Measurements from ENCODE around the gene CD37. TPM values are rescaled to one million over a fixed set of nuclear protein-coding genes. Genes with fewer than 3 reads are reported as not detected.

Gene CD37
- total RNA-seq, 6 experiments from 2014 or later = 1.1 to 5.0 (median 3.5) TPM

GRCh38 chr19:49359851-49360820, 24.9 kb downstream of the CD37 start:
- Histone ChIP-seq H3K36me3 (no peaks in the 10 kb centered on the region), H3K27me3 (no peaks in the 10 kb centered on the region), H3K9me3 (no peaks in the 10 kb centered on the region), H3K4me1 (peaks cover 0 to 8% (median 3%) of the 10 kb centered on the region in 4 donors), H3K4me3 (no peak overlapping the region), H3K27ac (no peak overlapping the region)
- no peak for ATAC-seq
- no peak for TF ChIP-seq POLR2A (IDR thresholded peaks at IDR 0.05)
- TF ChIP-seq, protein P1, sequence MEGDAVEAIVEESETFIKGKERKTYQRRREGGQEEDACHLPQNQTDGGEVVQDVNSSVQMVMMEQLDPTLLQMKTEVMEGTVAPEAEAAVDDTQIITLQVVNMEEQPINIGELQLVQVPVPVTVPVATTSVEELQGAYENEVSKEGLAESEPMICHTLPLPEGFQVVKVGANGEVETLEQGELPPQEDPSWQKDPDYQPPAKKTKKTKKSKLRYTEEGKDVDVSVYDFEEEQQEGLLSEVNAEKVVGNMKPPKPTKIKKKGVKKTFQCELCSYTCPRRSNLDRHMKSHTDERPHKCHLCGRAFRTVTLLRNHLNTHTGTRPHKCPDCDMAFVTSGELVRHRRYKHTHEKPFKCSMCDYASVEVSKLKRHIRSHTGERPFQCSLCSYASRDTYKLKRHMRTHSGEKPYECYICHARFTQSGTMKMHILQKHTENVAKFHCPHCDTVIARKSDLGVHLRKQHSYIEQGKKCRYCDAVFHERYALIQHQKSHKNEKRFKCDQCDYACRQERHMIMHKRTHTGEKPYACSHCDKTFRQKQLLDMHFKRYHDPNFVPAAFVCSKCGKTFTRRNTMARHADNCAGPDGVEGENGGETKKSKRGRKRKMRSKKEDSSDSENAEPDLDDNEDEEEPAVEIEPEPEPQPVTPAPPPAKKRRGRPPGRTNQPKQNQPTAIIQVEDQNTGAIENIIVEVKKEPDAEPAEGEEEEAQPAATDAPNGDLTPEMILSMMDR (IDR thresholded peaks at IDR 0.05) = no peak
- 59% methylated on average over 5 of the region's 17 CpGs for WGBS (ENCODE audit: insufficient coverage, low coverage, low lambda C conversion rate, missing lambda C conversion rate)
- no peak for DNase-seq
- intact Hi-C loops (cut with DNase I) = no loop called here

GRCh38 chr19:49361438-49362047, 26.3 kb downstream of the CD37 start:
- intact Hi-C loops (cut with DNase I) = no loop called here
- Histone ChIP-seq H3K9me3 (no peaks in the 10 kb centered on the region), H3K27ac (peak overlapping the region; percentile 68 to 88 (median 78)), H3K4me3 (peak overlapping the region; percentile 62 to 70 (median 70)), H3K36me3 (no peaks in the 10 kb centered on the region), H3K27me3 (no peaks in the 10 kb centered on the region), H3K4me1 (peaks cover 0 to 8% (median 3%) of the 10 kb centered on the region in 4 donors)
- peak; percentile 52 for TF ChIP-seq POLR2A (IDR thresholded peaks at IDR 0.05)
- TF ChIP-seq, protein P1 (IDR thresholded peaks at IDR 0.05) = no peak
- 0% methylated on average over 4 of the region's 27 CpGs for WGBS (ENCODE audit: insufficient coverage, low coverage, low lambda C conversion rate, missing lambda C conversion rate)
- ATAC-seq (peak; percentile 51 to 53 (median 52)), DNase-seq (peak; percentile 80 to 84 (median 83))

GRCh38 chr19:49362048-49362928, 27.1 kb downstream of the CD37 start, which contains the start of gene TEAD2:
TSS of gene TEAD2 (minus strand) at chr19:49362416. CDS start at chr19:49360075, 2,341 bp downstream.
- Histone ChIP-seq H3K4me1 (peaks cover 0 to 8% (median 3%) of the 10 kb centered on the region in 4 donors), H3K36me3 (no peaks in the 10 kb centered on the region), H3K27me3 (no peaks in the 10 kb centered on the region), H3K4me3 (peak within 1 kb of the TSS; percentile 62 to 70 (median 70)), H3K9me3 (no peaks in the 10 kb centered on the region), H3K27ac (peak within 1 kb of the TSS; percentile 68 to 88 (median 78))
- intact Hi-C loops (cut with DNase I) = no loop called here
- WGBS (ENCODE audit: insufficient coverage, low coverage, low lambda C conversion rate, missing lambda C conversion rate) = 1% methylated on average over 36 of the region's 52 CpGs
- peak; percentile 39 to 47 (median 44) for ATAC-seq
- DNase-seq = peak; percentile 72 to 85 (median 77)
- TF ChIP-seq POLR2A (IDR thresholded peaks at IDR 0.05) = peak; percentile 1
- TF ChIP-seq, protein P1 (IDR thresholded peaks at IDR 0.05) = no peak

DNA sequence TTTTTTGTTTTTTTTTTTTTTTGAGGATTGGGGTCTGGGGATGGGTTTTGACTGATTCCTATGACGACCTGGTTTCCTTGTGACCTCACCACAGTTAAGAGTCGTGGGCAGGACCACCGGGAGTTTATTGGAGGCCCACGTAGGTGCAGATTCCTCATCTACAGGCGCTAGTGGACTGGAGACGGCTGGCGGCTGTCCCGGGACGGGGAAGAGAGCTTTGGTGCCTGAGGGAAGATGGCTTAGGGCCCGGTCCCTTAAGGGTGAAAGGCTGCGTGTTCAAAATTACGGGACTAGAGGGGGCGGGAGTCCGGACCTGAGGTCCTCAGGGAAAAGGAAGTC, 27.7 kb downstream of the CD37 start:
- Histone ChIP-seq H3K9me3 (no peaks in the 10 kb centered on the region), H3K36me3 (no peaks in the 10 kb centered on the region), H3K27ac (peak overlapping the region in 2 of 3 donors; percentile 68 to 88), H3K4me1 (peaks cover 0 to 8% (median 3%) of the 10 kb centered on the region in 4 donors), H3K27me3 (no peaks in the 10 kb centered on the region), H3K4me3 (peak overlapping the region in 2 of 3 donors; percentile 9 to 62)
- WGBS (ENCODE audit: insufficient coverage, low coverage, low lambda C conversion rate, missing lambda C conversion rate) = 1% methylated on average over 14 of the region's 14 CpGs
- intact Hi-C loops (cut with DNase I) = no loop called here
- ATAC-seq (peak in 2 of 4 donors; percentile 1 to 4), DNase-seq (peak; percentile 41 to 65 (median 59))
- no peak for TF ChIP-seq POLR2A (IDR thresholded peaks at IDR 0.05)
- TF ChIP-seq, protein P1 (IDR thresholded peaks at IDR 0.05) = no peak

Data from right lobe of liver (tissue), 6 donors.